ENCODE results near the gene GPANK1. TPM values are rescaled to one million over a fixed set of nuclear protein-coding genes. Genes with fewer than 3 reads are reported as not detected.

The GPANK1 gene
- total and polyA plus RNA-seq, 9 of the 15 experiments (the other 6 are each of a cell fraction or from before 2014, with no cell fraction given), result 32.2 to 111 (median 46.3) TPM

DNA sequence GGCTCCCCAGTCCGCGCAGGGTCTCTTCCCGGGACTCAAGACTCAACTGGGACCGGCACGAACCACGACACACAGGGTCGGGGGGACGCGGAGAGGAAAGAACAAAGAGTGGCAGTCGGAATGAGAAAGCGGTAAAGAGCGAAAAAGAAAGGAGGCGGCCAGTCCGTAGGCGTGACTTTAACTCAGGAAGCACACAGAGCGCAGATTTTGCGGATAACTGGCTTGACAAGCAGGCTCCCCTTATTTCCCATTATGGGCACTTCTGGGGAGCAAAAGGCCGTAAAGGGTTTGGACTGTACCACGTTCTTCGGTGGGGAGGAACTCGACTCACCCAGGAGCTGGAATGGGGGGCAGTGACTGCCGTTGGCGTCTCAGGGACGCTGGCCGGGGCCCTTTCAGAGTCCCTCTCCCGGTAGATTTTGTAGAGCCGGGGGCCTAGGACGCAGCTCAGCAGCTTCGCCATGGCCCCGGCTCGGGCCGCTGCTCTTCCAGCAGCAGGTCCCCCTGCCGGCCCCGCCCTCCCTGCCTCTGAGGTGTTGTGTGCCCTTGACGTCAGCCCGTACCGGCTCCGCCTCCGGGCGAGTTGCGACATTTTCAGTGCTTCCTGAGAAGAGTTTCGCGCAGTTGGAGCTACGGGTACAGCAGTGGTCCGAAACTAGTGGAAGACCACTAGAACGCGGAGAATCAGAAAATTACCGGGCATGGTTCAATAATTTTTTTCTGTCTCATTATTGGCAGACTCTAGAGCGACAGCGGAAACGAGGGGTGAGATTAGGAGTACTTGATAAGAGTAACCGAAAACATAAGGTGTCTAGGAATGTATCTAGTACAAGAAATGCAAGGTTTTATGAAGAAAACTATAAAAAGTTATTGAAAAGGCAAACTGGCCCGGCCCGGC lies 38.3 kb upstream of the GPANK1 start, which contains the start of gene ABHD16A (continued):
- TF ChIP-seq, protein P1, sequence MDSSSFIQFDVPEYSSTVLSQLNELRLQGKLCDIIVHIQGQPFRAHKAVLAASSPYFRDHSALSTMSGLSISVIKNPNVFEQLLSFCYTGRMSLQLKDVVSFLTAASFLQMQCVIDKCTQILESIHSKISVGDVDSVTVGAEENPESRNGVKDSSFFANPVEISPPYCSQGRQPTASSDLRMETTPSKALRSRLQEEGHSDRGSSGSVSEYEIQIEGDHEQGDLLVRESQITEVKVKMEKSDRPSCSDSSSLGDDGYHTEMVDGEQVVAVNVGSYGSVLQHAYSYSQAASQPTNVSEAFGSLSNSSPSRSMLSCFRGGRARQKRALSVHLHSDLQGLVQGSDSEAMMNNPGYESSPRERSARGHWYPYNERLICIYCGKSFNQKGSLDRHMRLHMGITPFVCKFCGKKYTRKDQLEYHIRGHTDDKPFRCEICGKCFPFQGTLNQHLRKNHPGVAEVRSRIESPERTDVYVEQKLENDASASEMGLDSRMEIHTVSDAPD (CRISPR knock-in tag; IDR thresholded peaks at IDR 0.05), result no peak
- TF ChIP-seq ZNF174 (CRISPR knock-in tag; IDR thresholded peaks at IDR 0.05), result no peak
- TF ChIP-seq SLC30A9 (CRISPR knock-in tag; IDR thresholded peaks at IDR 0.05), result no peak
- TF ChIP-seq, protein P2, sequence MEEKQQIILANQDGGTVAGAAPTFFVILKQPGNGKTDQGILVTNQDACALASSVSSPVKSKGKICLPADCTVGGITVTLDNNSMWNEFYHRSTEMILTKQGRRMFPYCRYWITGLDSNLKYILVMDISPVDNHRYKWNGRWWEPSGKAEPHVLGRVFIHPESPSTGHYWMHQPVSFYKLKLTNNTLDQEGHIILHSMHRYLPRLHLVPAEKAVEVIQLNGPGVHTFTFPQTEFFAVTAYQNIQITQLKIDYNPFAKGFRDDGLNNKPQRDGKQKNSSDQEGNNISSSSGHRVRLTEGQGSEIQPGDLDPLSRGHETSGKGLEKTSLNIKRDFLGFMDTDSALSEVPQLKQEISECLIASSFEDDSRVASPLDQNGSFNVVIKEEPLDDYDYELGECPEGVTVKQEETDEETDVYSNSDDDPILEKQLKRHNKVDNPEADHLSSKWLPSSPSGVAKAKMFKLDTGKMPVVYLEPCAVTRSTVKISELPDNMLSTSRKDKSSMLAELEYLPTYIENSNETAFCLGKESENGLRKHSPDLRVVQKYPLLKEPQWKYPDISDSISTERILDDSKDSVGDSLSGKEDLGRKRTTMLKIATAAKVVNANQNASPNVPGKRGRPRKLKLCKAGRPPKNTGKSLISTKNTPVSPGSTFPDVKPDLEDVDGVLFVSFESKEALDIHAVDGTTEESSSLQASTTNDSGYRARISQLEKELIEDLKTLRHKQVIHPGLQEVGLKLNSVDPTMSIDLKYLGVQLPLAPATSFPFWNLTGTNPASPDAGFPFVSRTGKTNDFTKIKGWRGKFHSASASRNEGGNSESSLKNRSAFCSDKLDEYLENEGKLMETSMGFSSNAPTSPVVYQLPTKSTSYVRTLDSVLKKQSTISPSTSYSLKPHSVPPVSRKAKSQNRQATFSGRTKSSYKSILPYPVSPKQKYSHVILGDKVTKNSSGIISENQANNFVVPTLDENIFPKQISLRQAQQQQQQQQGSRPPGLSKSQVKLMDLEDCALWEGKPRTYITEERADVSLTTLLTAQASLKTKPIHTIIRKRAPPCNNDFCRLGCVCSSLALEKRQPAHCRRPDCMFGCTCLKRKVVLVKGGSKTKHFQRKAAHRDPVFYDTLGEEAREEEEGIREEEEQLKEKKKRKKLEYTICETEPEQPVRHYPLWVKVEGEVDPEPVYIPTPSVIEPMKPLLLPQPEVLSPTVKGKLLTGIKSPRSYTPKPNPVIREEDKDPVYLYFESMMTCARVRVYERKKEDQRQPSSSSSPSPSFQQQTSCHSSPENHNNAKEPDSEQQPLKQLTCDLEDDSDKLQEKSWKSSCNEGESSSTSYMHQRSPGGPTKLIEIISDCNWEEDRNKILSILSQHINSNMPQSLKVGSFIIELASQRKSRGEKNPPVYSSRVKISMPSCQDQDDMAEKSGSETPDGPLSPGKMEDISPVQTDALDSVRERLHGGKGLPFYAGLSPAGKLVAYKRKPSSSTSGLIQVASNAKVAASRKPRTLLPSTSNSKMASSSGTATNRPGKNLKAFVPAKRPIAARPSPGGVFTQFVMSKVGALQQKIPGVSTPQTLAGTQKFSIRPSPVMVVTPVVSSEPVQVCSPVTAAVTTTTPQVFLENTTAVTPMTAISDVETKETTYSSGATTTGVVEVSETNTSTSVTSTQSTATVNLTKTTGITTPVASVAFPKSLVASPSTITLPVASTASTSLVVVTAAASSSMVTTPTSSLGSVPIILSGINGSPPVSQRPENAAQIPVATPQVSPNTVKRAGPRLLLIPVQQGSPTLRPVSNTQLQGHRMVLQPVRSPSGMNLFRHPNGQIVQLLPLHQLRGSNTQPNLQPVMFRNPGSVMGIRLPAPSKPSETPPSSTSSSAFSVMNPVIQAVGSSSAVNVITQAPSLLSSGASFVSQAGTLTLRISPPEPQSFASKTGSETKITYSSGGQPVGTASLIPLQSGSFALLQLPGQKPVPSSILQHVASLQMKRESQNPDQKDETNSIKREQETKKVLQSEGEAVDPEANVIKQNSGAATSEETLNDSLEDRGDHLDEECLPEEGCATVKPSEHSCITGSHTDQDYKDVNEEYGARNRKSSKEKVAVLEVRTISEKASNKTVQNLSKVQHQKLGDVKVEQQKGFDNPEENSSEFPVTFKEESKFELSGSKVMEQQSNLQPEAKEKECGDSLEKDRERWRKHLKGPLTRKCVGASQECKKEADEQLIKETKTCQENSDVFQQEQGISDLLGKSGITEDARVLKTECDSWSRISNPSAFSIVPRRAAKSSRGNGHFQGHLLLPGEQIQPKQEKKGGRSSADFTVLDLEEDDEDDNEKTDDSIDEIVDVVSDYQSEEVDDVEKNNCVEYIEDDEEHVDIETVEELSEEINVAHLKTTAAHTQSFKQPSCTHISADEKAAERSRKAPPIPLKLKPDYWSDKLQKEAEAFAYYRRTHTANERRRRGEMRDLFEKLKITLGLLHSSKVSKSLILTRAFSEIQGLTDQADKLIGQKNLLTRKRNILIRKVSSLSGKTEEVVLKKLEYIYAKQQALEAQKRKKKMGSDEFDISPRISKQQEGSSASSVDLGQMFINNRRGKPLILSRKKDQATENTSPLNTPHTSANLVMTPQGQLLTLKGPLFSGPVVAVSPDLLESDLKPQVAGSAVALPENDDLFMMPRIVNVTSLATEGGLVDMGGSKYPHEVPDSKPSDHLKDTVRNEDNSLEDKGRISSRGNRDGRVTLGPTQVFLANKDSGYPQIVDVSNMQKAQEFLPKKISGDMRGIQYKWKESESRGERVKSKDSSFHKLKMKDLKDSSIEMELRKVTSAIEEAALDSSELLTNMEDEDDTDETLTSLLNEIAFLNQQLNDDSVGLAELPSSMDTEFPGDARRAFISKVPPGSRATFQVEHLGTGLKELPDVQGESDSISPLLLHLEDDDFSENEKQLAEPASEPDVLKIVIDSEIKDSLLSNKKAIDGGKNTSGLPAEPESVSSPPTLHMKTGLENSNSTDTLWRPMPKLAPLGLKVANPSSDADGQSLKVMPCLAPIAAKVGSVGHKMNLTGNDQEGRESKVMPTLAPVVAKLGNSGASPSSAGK (IDR thresholded peaks at IDR 0.05), result no peak; the same call in 1 of the 2 replicates
- TF ChIP-seq, protein P3, sequence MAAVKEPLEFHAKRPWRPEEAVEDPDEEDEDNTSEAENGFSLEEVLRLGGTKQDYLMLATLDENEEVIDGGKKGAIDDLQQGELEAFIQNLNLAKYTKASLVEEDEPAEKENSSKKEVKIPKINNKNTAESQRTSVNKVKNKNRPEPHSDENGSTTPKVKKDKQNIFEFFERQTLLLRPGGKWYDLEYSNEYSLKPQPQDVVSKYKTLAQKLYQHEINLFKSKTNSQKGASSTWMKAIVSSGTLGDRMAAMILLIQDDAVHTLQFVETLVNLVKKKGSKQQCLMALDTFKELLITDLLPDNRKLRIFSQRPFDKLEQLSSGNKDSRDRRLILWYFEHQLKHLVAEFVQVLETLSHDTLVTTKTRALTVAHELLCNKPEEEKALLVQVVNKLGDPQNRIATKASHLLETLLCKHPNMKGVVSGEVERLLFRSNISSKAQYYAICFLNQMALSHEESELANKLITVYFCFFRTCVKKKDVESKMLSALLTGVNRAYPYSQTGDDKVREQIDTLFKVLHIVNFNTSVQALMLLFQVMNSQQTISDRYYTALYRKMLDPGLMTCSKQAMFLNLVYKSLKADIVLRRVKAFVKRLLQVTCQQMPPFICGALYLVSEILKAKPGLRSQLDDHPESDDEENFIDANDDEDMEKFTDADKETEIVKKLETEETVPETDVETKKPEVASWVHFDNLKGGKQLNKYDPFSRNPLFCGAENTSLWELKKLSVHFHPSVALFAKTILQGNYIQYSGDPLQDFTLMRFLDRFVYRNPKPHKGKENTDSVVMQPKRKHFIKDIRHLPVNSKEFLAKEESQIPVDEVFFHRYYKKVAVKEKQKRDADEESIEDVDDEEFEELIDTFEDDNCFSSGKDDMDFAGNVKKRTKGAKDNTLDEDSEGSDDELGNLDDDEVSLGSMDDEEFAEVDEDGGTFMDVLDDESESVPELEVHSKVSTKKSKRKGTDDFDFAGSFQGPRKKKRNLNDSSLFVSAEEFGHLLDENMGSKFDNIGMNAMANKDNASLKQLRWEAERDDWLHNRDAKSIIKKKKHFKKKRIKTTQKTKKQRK (IDR thresholded peaks at IDR 0.05; ENCODE audit: borderline replicate concordance, low read depth, low read length), result no peak; the same call in 1 of the 2 replicates
- TF ChIP-seq FOXM1 (IDR thresholded peaks at IDR 0.05; ENCODE audit: low read depth), result peak; percentile 57
- TF ChIP-seq FOXM1 (CRISPR knock-in tag; IDR thresholded peaks at IDR 0.05; ENCODE audit: low read depth), result 0 out of 2 replicates have a peak, but pooled peaks have one; percentile 53
- TF ChIP-seq ZNF444 (CRISPR knock-in tag; IDR thresholded peaks at IDR 0.05), result no peak
- TF ChIP-seq NUFIP1 (IDR thresholded peaks at IDR 0.05; ENCODE audit: partially characterized antibody), result peak; percentile 84
